Left renal cortex interstitium (tissue), 4 donors: ENCODE measurements around the gene ENAH. TPM values are rescaled to one million over a fixed set of nuclear protein-coding genes. Genes with fewer than 3 reads are reported as not detected.
"Not testable (repeated sequence)": the region's sequence is repeated elsewhere in the genome, so short reads cannot be mapped to it uniquely, and the experiment has no call there.

ENCODE experiments used
- DNase-seq, 4 donors: peaks; one replicate each; pipeline ENCODE4 v3.0.0-alpha.2; 2013; ENCODE audit warnings: low read depth in 4 of 4, low spot score in 2 of 4, missing footprints in 1 of 4
- polyA plus RNA-seq, 4 donors: library from polyadenylated mRNA; unstranded; fragments of 120-200 nt; gene quantifications; one replicate each; pipeline ENCODE4 v1.2.1, GENCODE V29; 2013; ENCODE audit not compliant: insufficient read length in 4 of 4

The ENAH gene
- polyA plus RNA-seq, result 100 to 1,000 TPM in 3 of 4 donors, 10 to 100 TPM in 1; 97.9 to 114 (median 105) TPM

DNA sequence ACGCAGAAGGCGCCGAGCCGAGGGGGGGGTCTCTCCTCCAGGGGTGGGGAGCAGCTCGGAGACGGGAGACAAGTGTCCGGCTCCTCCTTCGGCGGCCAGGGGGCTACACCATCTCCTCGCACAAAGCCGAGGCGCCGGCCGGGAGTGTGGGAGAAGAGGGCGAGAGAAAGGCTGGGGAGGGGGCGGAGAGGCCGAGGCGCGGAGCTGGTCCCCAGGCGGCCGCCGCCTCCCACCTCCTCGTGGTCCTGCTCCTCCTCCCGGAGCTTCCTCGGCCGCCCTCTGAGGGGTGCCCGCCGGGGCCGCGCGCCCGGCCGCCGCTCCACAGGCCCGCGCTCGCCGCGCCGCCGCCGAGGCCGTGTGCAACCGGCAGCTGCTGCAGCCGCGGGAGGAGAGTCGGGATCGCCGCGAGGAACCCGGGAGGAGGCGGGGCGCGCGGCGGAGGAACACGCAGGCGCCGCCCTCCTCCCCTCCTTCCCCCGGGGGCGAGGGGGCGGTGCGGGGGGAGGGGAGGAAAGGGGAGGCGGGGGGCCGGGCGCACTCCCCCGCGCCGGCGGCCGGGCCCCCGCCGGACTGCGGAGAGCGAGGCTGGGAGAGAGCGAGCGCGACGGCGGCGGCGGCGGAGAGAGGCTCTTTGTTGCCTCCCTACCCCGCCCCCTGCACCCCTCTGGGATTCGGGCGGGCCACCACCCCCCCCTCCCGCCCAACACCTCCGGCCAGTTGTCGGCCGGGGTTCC is at the start of gene ENAH:
Gene ENAH (minus strand): TSS at position 395 of the 734 bp plus-strand sequence. CDS start 433 bp downstream, outside the sequence.
- peak in 3 of 4 donors; percentile 59 to 63 (median 60) for DNase-seq

GRCh38 chr1:225700889-225701465 is 48.1 kb upstream of the ENAH start:
- no peak for DNase-seq

- no peak for DNase-seq
Observed at GRCh38 chr1:225700164-225700821, 47.4 kb upstream of the ENAH start.

GRCh38 chr1:225699336-225699735 is 46.4 kb upstream of the ENAH start:
- DNase-seq, result no peak

- DNase-seq, result not testable (repeated sequence)
Observed at GRCh38 chr1:225698194-225698593, 45.3 kb upstream of the ENAH start.

DNA sequence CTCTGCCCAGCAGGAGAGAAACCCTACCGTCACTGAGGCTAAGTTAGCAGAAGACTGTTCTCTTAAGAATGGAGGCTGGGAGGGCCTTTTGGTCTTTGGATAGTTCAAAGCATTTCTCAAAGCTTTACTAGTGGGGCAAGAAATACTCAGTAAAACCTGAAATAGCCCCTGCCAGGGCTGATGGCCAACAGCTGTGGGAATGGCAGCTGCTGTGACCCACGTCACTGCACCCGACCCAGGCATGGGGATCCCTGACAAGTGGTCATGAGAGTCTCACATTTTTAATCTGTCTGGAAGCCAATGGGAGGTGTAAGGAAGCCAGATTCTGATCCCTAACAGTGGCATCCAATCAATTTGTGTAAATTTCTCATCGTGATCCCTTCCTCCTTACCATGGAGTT is 44.5 kb upstream of the ENAH start:
- DNase-seq, result no peak

DNA sequence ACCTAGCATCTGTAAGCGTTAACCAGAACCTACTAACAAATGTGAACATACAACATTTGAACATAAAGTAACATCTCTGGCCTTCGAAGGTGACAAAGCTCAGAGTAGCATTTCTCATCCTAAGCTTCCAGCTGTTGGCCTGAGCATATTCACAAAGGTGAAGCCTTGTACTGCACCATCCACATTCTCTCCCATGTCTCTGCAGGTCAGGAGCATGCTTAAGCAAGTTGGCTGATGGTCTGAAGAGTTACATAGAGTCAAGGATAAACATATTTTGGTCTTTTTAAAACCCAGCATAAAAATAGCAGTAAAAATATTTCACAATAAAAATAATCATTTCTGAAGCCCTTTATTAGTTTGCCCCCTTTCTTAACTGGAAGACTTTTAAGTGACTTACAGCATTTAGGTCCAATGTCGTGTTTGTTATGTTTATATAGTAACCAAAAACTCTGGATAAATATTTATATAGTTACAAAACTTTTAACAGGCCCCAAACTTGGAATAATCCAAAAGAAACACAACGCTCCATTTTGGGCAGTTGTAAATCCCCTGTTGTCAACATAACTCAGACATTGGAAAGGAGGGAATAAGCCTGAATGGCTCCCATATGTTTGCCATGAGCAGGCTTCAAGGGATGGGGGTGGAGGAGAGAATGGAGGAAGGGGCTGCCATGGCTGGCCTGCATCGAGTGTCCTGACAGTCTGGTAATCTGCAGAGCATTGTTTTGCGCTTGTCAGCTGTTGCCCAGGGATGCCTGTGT is 42.8 kb upstream of the ENAH start:
- DNase-seq, result peak in 2 of 4 donors; percentile 70 to 77

DNA sequence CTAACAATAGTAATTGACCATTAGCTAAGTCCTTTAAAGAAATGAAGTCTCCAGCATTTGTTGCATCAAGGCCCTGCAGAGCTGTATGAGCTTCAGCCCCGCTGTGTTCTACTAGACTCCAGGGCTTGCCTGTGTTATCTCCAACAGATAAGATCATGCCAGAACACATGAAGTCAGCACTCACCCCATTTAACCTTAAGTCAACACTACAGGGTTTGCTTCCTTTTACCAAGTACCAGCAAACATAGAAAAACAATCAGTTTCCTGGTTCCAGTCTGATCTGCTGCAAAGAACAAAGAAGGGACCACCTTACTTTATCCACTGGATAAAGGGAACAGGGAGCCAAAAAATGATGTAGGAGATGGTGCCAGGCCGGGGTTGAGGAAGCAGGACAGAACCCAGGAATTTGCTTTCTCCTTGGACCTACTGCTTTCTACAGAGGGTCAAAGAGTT is 41.3 kb upstream of the ENAH start:
- DNase-seq, result no peak

- not testable (repeated sequence) for DNase-seq
Observed at GRCh38 chr1:225693697-225694096, 40.8 kb upstream of the ENAH start.

GRCh38 chr1:225693085-225693696 is 40.3 kb upstream of the ENAH start:
- no peak for DNase-seq

DNA sequence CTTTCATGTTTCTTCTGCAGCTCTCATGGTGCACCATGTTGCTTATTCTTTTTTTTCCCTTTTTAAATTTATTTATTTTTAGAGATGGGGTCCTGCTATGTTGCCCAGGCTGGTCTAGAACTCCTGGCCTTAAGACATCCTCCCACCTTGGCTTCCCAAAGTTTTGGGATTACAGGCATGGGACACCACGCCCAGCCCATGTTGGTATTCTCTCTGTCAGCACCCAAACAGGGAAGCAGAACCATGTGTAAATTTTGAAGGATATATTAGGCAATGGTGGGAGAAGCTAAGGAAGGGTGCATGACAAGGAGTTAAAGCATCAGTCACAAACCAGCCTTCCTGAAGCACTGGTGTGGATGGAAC is 39.6 kb upstream of the ENAH start:
- DNase-seq, result no peak

- no peak for DNase-seq
Observed at GRCh38 chr1:225691861-225692516, 39.1 kb upstream of the ENAH start.

DNA sequence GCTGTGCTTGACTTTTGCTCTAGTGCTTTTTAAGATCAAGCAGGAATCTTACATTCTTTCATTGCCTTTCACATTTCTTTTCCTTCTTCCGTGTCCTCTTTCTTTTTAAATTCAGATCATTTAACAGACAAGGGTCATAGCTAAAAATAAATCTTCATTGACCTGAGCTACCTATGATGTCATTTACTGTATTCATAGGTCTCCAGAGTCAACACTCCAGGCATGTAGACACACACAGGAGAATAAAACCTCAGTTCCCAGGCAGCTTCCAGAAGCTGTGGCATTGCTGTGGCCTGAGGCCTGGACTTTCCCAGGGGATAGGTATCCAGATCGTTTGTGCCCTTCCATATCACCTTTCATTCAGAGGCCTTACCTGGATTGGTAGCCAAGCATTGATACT is 38.5 kb upstream of the ENAH start:
- no peak for DNase-seq

GRCh38 chr1:225689882-225690459 is 37.0 kb upstream of the ENAH start:
- DNase-seq, result no peak

DNA sequence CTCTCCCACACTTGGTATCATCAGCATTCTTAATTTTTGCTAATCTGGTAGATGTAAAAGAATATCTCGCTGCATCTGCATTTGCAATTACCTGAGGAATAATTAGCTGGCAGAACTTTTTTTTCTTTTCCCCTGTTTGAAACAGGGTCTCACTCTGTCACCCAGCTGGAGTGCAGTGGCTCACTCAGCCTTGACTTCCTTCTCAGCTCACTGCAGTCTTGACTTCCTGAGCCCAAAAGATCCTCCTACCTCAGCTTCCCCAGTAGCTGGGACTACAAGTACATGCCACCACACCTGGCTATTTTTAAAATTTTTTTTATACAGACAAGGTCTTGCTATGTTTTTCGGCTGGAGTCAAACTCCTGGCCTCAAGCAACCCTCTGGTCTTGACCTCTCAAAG is 35.4 kb upstream of the ENAH start:
- no peak for DNase-seq

GRCh38 chr1:225685476-225686176 is 32.7 kb upstream of the ENAH start:
- DNase-seq, result no peak

GRCh38 chr1:225684741-225685140 is 31.8 kb upstream of the ENAH start:
- no peak for DNase-seq

DNA sequence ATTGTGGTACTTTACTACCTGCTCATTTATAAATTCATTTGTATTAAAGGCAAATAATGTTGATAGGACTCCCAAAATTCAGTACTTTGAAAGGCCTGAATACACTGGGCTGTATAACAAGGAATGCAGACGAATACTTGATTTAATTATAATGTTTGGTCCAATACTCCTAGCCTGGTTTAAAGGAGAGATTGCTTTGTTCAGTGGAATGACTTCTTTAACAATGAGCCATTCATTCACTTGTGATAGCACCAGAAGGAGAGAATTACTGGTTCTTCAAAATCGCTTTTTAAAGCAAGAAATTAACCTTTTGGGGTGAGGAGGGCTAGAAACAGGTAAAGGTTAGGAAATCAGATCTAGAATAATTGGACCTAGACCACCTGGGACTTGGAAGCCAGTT is 28.3 kb upstream of the ENAH start:
- DNase-seq, result no peak

- no peak for DNase-seq
Observed at GRCh38 chr1:225678545-225678944, 25.6 kb upstream of the ENAH start.
